DND-41 (cell line): ENCODE data around the gene SOX5.
"Not testable (repeated sequence)": the region's sequence is repeated elsewhere in the genome, so short reads cannot be mapped to it uniquely, and the experiment has no call there.

ENCODE experiments used
- ATAC-seq: fragments of 200-7000 bp; cut with Tn5 transposase; 3 replicates; pipeline ENCODE4 v1.9.1; 2021; ENCODE audit warnings: low read depth; ENCODE audit not compliant: insufficient read depth
- DNase-seq: peaks from one replicate; pipeline ENCODE4 v3.0.0-alpha.2; 2020
- H2AFZ ChIP-seq: 2 replicates; pipeline ENCODE4 v1.6.0; 2012; ENCODE audit warnings: low read depth, low read length
- H3K27ac ChIP-seq: 2 replicates; pipeline ENCODE4 v1.5.1; 2012; ENCODE audit warnings: low read length, inconsistent platforms
- H3K27me3 ChIP-seq: fragments of 200-600 bp; sonication (generic); 2 replicates; pipeline ENCODE4 v1.6.0; 2012; ENCODE audit warnings: low read length, mild to moderate bottlenecking, inconsistent platforms; ENCODE audit not compliant: insufficient read depth, poor library complexity
- H3K36me3 ChIP-seq: 2 replicates; pipeline ENCODE4 v1.5.1; 2012; ENCODE audit warnings: low read length, inconsistent platforms; ENCODE audit not compliant: insufficient read depth
- H3K4me1 ChIP-seq: 2 replicates; pipeline ENCODE4 v1.5.1; 2012; ENCODE audit warnings: mild to moderate bottlenecking, low read length; ENCODE audit not compliant: insufficient read depth
- H3K4me2 ChIP-seq: 2 replicates; pipeline ENCODE4 v1.6.0; 2012; ENCODE audit warnings: mild to moderate bottlenecking, moderate library complexity, low read length, inconsistent platforms; ENCODE audit not compliant: insufficient read depth
- H3K4me3 ChIP-seq, 2 experiments: fragments of 200-600 bp in 1 of 2; shearing (Covaris generic) in 1 of 2; 2 replicates each; pipeline ENCODE4 v1.5.1; 2012 to 2016; ENCODE audit warnings: inconsistent platforms in 2 of 2, low read length in 2 of 2, mild to moderate bottlenecking in 2 of 2, low read depth in 1 of 2, moderate library complexity in 1 of 2
- H3K79me2 ChIP-seq: 2 replicates; pipeline ENCODE4 v1.6.0; 2012; ENCODE audit warnings: low read length, inconsistent platforms; ENCODE audit not compliant: insufficient read depth
- H3K9ac ChIP-seq: 2 replicates; pipeline ENCODE4 v1.6.0; 2012; ENCODE audit warnings: low read depth, mild to moderate bottlenecking, inconsistent platforms, low read length, moderate library complexity
- H3K9me3 ChIP-seq: 2 replicates; pipeline ENCODE4 v1.5.1; 2012; ENCODE audit warnings: low read length, moderate library complexity, mild to moderate bottlenecking, inconsistent platforms; ENCODE audit not compliant: insufficient read depth, severe bottlenecking
- H4K20me1 ChIP-seq: 2 replicates; pipeline ENCODE4 v1.6.0; 2012; ENCODE audit warnings: low read length; ENCODE audit not compliant: insufficient read depth
- EZH2 ChIP-seq: IDR thresholded peaks from 3 replicates; pipeline ENCODE4 v1.6.1; 2012; ENCODE audit warnings: borderline replicate concordance, low read depth, mild to moderate bottlenecking, moderate library complexity, low read length, inconsistent platforms; ENCODE audit not compliant: severe bottlenecking
- TF ChIP-seq, protein P1 (sequence below): IDR thresholded peaks from 2 replicates; pipeline ENCODE4 v1.5.1; 2012; ENCODE audit warnings: borderline replicate concordance, low read length, moderate library complexity, mild to moderate bottlenecking; ENCODE audit not compliant: poor library complexity, severe bottlenecking; ENCODE audit errors: extremely low read depth

SOX5 gene

DNA sequence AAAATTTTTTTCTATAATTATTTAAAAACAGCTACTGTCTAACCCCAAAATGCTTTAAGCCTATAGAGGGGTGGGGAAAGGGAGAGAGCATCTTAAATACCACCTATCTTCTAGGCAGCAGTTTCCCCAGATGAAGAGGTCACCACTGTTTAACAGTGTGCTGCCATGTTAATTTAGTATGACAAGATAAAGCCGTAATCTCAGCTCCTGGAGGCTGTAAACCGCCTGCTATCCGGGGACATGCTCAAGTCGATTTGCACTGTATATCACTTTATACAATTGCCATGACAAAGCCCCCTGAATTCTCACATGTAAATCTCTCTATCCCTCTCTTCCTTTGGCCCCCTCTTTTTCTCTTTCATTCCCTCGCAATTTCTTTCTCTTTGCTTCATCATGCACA lies 68.5 kb downstream of the SOX5 start:
- Histone ChIP-seq H3K36me3 (no peaks in the 10 kb centered on the region), H3K79me2 (no peaks in the 10 kb centered on the region)
- no peak for DNase-seq

DNA sequence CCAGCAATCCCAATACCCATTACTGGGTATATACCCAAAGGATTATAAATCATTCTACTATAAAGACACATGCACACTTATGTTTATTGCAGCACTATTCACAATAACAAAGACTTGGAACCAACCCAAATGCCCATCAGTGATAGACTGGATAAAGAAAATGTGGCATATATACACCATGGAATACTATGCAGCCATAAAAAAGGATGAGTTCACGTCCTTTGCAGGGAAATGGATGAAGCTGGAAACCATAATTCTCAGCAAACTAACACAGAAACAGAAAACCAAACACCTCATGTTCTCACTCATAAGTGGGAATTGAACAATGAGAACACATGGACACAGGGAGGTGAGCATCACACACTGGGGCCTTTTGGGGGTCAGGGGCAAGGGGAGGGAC lies 72.9 kb downstream of the SOX5 start:
- H3K4me1 ChIP-seq, H3K27me3 ChIP-seq, H2AFZ ChIP-seq, H3K9me3 ChIP-seq, H3K9ac ChIP-seq, DNase-seq, H3K79me2 ChIP-seq, H3K36me3 ChIP-seq, H3K4me2 ChIP-seq, H3K4me3 ChIP-seq, ATAC-seq, H4K20me1 ChIP-seq, H3K27ac ChIP-seq: not testable (repeated sequence)

More for the DNA sequence above, 68.5 kb downstream of the SOX5 start:
- H3K9me3 ChIP-seq, result no peaks in the 10 kb centered on the region
- H3K4me3 ChIP-seq, result no peak overlapping the region
- no peak overlapping the region for H2AFZ ChIP-seq
- ATAC-seq, result no peak
- no peaks in the 10 kb centered on the region for H3K27me3 ChIP-seq
- H3K4me1 ChIP-seq, result no peaks in the 10 kb centered on the region
- H3K4me2 ChIP-seq, result no peak overlapping the region
- TF ChIP-seq, protein P1, sequence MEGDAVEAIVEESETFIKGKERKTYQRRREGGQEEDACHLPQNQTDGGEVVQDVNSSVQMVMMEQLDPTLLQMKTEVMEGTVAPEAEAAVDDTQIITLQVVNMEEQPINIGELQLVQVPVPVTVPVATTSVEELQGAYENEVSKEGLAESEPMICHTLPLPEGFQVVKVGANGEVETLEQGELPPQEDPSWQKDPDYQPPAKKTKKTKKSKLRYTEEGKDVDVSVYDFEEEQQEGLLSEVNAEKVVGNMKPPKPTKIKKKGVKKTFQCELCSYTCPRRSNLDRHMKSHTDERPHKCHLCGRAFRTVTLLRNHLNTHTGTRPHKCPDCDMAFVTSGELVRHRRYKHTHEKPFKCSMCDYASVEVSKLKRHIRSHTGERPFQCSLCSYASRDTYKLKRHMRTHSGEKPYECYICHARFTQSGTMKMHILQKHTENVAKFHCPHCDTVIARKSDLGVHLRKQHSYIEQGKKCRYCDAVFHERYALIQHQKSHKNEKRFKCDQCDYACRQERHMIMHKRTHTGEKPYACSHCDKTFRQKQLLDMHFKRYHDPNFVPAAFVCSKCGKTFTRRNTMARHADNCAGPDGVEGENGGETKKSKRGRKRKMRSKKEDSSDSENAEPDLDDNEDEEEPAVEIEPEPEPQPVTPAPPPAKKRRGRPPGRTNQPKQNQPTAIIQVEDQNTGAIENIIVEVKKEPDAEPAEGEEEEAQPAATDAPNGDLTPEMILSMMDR, result no peak
- TF ChIP-seq EZH2, result no peak
- no peaks in the 10 kb centered on the region for H4K20me1 ChIP-seq
- H3K27ac ChIP-seq, result no peak overlapping the region
- H3K9ac ChIP-seq, result no peak overlapping the region

DNA sequence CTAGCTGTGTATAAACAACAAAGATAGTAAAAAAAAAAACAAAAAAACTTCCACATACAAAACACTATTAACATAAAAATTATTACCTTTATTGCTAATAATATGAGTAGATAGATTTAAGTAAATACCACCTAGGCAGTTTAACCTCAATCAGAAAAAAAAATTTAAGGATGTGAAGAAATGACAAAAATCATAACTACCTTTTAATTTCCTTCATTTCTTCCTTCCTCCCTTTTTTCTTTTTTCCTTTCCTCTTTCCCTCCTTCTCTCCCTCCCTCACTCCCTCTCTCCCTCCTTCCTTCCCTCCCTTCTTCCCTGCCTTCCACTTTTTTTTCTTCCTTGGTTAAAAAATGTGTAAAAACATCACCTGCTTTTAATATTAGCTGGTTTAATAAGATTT lies 81.7 kb downstream of the SOX5 start:
- Histone ChIP-seq H3K27me3 (no peaks in the 10 kb centered on the region), H3K36me3 (no peaks in the 10 kb centered on the region), H4K20me1 (no peaks in the 10 kb centered on the region), H3K79me2 (no peaks in the 10 kb centered on the region), H3K4me2 (no peak overlapping the region), H3K27ac (no peak overlapping the region), H3K4me1 (no peaks in the 10 kb centered on the region), H3K4me3 (no peak overlapping the region), H3K9me3 (no peaks in the 10 kb centered on the region), H2AFZ (no peak overlapping the region), H3K9ac (no peak overlapping the region)
- ATAC-seq (no peak), DNase-seq (no peak)
- TF ChIP-seq, protein P1, result no peak
- no peak for TF ChIP-seq EZH2

DNA sequence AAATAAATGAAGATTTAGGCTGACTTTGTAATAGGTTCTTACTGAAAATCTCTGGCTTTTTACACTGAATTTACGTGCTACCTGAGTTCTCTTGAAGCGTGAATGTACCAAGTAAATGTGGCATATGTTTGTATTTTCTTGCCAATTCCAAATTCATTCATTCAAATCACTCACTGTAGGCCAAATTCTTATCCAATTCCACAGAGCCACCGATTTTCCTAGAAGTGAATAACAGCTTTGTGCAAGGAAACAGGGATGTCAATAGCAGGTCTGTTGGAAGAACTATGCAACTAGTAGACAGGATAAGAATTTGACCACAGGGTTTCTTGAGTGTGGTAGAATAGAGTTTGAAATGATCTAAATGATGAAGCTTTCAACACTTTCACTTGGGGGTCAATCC lies 86.8 kb downstream of the SOX5 start:
- Histone ChIP-seq H3K9ac (no peak overlapping the region), H3K9me3 (peaks cover 4% of the 10 kb centered on the region), H3K79me2 (no peaks in the 10 kb centered on the region), H2AFZ (no peak overlapping the region), H3K4me3 (no peak overlapping the region), H3K36me3 (no peaks in the 10 kb centered on the region), H3K4me2 (no peak overlapping the region), H3K4me1 (no peaks in the 10 kb centered on the region), H3K27me3 (no peaks in the 10 kb centered on the region), H3K27ac (no peak overlapping the region), H4K20me1 (no peaks in the 10 kb centered on the region)
- no peak for ATAC-seq
- DNase-seq, result no peak
- TF ChIP-seq, protein P1, result no peak
- no peak for TF ChIP-seq EZH2
